CD4-positive, CD25-positive, alpha-beta regulatory T cell (primary cell): Measurements from ENCODE around the gene NFKBIA. TPM values are rescaled to one million over a fixed set of nuclear protein-coding genes. Genes with fewer than 3 reads are reported as not detected.
"Not testable (repeated sequence)": the region's sequence is repeated elsewhere in the genome, so short reads cannot be mapped to it uniquely, and the experiment has no call there.

Source experiments
- ATAC-seq, 2 donors: fragments of 150-1000 bp; cut with Tn5 transposase; one replicate each; pipeline ENCODE4 v1.10.0; 2021; ENCODE audit warnings: low read depth in 2 of 2, moderate number of reproducible peaks in 2 of 2, moderate library complexity in 1 of 2
- DNase-seq, 3 donors: peaks; one replicate each; pipeline versions ENCODE4 v3.0.0 to v3.0.0-alpha.2; 2012 to 2022; ENCODE audit warnings: mixed read lengths in 1 of 3
- H3K27ac ChIP-seq: one replicate; pipeline ENCODE4 v1.7.0; 2013; ENCODE audit warnings: mild to moderate bottlenecking, low read length; ENCODE audit not compliant: insufficient read depth, poor library complexity, severe bottlenecking
- H3K27me3 ChIP-seq: one replicate; pipeline ENCODE4 v1.7.0; 2013; ENCODE audit warnings: low read length; ENCODE audit not compliant: control insufficient read depth, insufficient read depth
- H3K36me3 ChIP-seq: one replicate; pipeline ENCODE4 v1.7.0; 2013; ENCODE audit warnings: mild to moderate bottlenecking, low read length, moderate library complexity; ENCODE audit not compliant: control insufficient read depth, insufficient read depth
- H3K4me1 ChIP-seq: 2 replicates; pipeline ENCODE4 v1.7.0; 2013; ENCODE audit warnings: mild to moderate bottlenecking, low read length; ENCODE audit not compliant: insufficient read depth, control insufficient read depth, poor library complexity, severe bottlenecking
- H3K4me3 ChIP-seq: one replicate; pipeline ENCODE4 v1.7.0; 2013; ENCODE audit warnings: low read depth, mild to moderate bottlenecking, low read length, moderate library complexity
- H3K9me3 ChIP-seq, 2 experiments: 1 replicate in 1 of 2; 2 replicates in 1 of 2; pipeline ENCODE4 v1.7.0; 2013; ENCODE audit warnings: low read length in 2 of 2, mild to moderate bottlenecking in 1 of 2, moderate library complexity in 1 of 2; ENCODE audit not compliant: control insufficient read depth in 2 of 2
- H3K27ac Mint-ChIP-seq, 3 donors: one replicate each; pipeline ENCODE4 v1.8.0; 2020 to 2022; ENCODE audit warnings: mild to moderate bottlenecking in 3 of 3, mixed read lengths in 3 of 3, moderate library complexity in 2 of 3
- H3K27me3 Mint-ChIP-seq: one replicate; pipeline ENCODE4 v1.8.0; 2022; ENCODE audit warnings: mild to moderate bottlenecking, mixed read lengths
- H3K36me3 Mint-ChIP-seq: one replicate; pipeline ENCODE4 v1.8.0; 2020; ENCODE audit warnings: mixed read lengths
- H3K4me1 Mint-ChIP-seq, 4 donors: one replicate each; pipeline ENCODE4 v1.8.0; 2020 to 2022; ENCODE audit warnings: mixed read lengths in 4 of 4, mild to moderate bottlenecking in 1 of 4
- H3K4me3 Mint-ChIP-seq, 4 donors: one replicate each; pipeline ENCODE4 v1.8.0; 2020 to 2022; ENCODE audit warnings: mild to moderate bottlenecking in 4 of 4, mixed read lengths in 4 of 4, moderate library complexity in 3 of 4
- H3K9me3 Mint-ChIP-seq, 7 donors: one replicate each; pipeline ENCODE4 v1.8.0; 2020 to 2022; ENCODE audit warnings: mixed read lengths in 7 of 7, mild to moderate bottlenecking in 3 of 7, moderate library complexity in 2 of 7
- polyA plus RNA-seq, 4 donors: library from polyadenylated mRNA; unstranded; fragments of 300-500 nt; fragmentation: Illumina TruSeq; gene quantifications; one replicate each; pipeline ENCODE4 v1.2.3, GENCODE V29; 2021
- total RNA-seq: library from RNA; stranded (reverse); gene quantifications from one replicate; pipeline ENCODE4 v1.2.3, GENCODE V29; 2022

The NFKBIA gene
- total and polyA plus RNA-seq, 5 donors from 2014 or later: 210 to 1,380 (median 259) TPM

DNA sequence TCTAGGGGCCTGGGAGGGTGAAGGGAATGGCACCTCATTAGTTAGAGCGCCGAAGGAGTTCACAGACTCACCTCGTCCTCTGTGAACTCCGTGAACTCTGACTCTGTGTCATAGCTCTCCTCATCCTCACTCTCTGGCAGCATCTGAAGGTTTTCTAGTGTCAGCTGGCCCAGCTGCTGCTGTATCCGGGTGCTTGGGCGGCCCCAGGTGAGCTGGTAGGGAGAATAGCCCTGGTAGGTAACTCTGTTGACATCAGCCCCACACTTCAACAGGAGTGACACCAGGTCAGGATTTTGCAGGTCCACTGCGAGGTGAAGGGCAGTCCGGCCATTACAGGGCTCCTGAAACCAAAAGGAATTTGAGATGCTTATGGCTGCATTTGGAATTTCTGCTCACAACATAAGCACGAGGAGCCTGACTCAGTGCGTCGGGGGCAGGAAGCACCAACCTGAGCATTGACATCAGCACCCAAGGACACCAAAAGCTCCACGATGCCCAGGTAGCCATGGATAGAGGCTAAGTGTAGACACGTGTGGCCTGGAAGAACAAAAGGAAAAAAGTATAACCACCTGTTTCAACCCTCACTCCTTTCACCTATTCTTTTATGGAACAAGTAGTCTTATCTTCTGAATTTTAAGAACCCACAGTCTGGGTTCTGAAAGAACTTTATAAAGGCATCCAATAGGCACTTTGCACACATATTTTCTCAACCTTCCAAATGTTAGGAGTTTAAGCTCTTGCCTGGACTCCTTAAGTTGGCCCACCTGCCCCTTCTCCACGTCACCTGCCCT, 2.0 kb downstream of the NFKBIA start:
- Histone ChIP-seq H3K4me1 (peaks cover 59% of the 10 kb centered on the region), H3K4me3 (peak overlapping the region; percentile 95), H3K27ac (peak overlapping the region; percentile 100), H3K9me3 (no peaks in the 10 kb centered on the region), H3K27me3 (no peaks in the 10 kb centered on the region), H3K36me3 (peaks cover 38% of the 10 kb centered on the region)
- H3K27me3 Mint-ChIP-seq: peaks cover 10% of the 10 kb centered on the region
- H3K36me3 Mint-ChIP-seq: peaks cover 36% of the 10 kb centered on the region
- peaks cover 22 to 78% (median 58%) of the 10 kb centered on the region in 4 donors for H3K4me1 Mint-ChIP-seq
- peaks cover 0 to 3% (median 0%) of the 10 kb centered on the region in 7 donors for H3K9me3 Mint-ChIP-seq
- H3K4me3 Mint-ChIP-seq: peak overlapping the region; percentile 93 to 98 (median 96)
- DNase-seq (peak in 2 of 3 donors; percentile 71 to 77), ATAC-seq (peak; percentile 24 to 30)
- H3K27ac Mint-ChIP-seq: peak overlapping the region; percentile 96 to 98 (median 98)

- peak overlapping the region; percentile 93 to 98 (median 96) for H3K4me3 Mint-ChIP-seq
- H3K27ac Mint-ChIP-seq: peak overlapping the region; percentile 96 to 98 (median 98)
- peaks cover 36% of the 10 kb centered on the region for H3K36me3 Mint-ChIP-seq
- H3K9me3 Mint-ChIP-seq: peaks cover 0 to 3% (median 0%) of the 10 kb centered on the region in 7 donors
- H3K4me1 ChIP-seq: peaks cover 54% of the 10 kb centered on the region
- DNase-seq (peak in 1 of 3 donors; percentile 15), ATAC-seq (no peak)
- H3K27me3 ChIP-seq: no peaks in the 10 kb centered on the region
- H3K9me3 ChIP-seq: no peaks in the 10 kb centered on the region
- peak overlapping the region; percentile 100 for H3K27ac ChIP-seq
- peaks cover 38% of the 10 kb centered on the region for H3K36me3 ChIP-seq
- peaks cover 10% of the 10 kb centered on the region for H3K27me3 Mint-ChIP-seq
- H3K4me3 ChIP-seq: peak overlapping the region; percentile 95
- H3K4me1 Mint-ChIP-seq: peaks cover 22 to 75% (median 57%) of the 10 kb centered on the region in 4 donors
These were observed 2.9 kb downstream of the NFKBIA start for GRCh38 chr14:35401422-35402265.

DNA sequence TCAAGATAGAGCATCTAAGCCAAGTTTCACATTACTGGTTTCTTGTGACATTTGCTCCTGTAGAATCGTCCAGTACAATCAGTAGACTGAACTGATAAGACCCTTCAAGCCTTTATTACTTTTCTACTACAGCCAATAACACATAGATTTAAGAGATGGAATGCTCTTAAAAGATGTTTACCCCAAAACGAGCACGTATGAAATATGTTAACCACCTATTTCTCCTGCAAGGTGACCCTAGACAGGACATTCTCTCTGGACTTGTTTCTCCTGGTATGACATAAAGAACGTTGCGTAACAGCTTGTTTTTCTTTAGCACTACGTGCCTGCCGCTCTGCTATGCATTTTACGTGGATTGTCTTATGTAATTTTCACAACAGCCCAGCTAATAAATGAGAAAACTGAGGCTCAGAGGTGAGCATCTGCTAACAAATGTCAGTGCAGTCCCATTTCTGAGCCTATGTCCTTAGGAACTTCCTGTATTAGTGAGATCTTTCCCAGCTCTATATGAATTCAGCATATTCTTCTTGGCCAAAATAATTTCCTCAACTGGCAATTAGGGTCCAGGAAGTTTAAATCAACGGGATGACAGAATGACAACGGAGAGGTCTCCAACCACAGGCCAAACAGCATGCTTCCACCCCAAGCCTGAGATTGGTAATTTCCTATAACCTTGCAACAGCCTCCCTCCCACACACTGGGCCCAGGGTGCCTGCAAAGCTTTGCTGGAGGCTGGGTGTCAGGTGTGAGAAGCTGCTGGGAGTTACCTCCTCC, 3.7 kb downstream of the NFKBIA start:
- Histone ChIP-seq H3K36me3 (peaks cover 38% of the 10 kb centered on the region), H3K4me3 (peak overlapping the region; percentile 95), H3K9me3 (no peaks in the 10 kb centered on the region), H3K4me1 (peaks cover 46% of the 10 kb centered on the region), H3K27me3 (no peaks in the 10 kb centered on the region), H3K27ac (peak overlapping the region; percentile 100)
- Mint-ChIP-seq H3K36me3 (peaks cover 36% of the 10 kb centered on the region), H3K9me3 (peaks cover 0 to 3% (median 0%) of the 10 kb centered on the region in 7 donors), H3K27me3 (peaks cover 10% of the 10 kb centered on the region), H3K4me1 (peaks cover 22 to 69% (median 49%) of the 10 kb centered on the region in 4 donors), H3K27ac (peak overlapping the region; percentile 93 to 98 (median 98)), H3K4me3 (peak overlapping the region; percentile 93 to 98 (median 96))
- ATAC-seq (no peak), DNase-seq (peak in 2 of 3 donors; percentile 23 to 30)

GRCh38 chr14:35399083-35399937, 5.2 kb downstream of the NFKBIA start:
- Histone ChIP-seq H3K9me3 (no peaks in the 10 kb centered on the region), H3K27ac (no peak overlapping the region), H3K4me3 (no peak overlapping the region), H3K27me3 (no peaks in the 10 kb centered on the region), H3K36me3 (peaks cover 38% of the 10 kb centered on the region), H3K4me1 (peaks cover 36% of the 10 kb centered on the region)
- Mint-ChIP-seq H3K4me3 (peak overlapping the region in 2 of 4 donors; percentile 33 to 81), H3K9me3 (peaks cover 0 to 3% (median 0%) of the 10 kb centered on the region in 7 donors), H3K4me1 (peaks cover 17 to 58% (median 41%) of the 10 kb centered on the region in 4 donors), H3K36me3 (peaks cover 36% of the 10 kb centered on the region), H3K27ac (peak overlapping the region; percentile 60 to 84 (median 76)), H3K27me3 (peaks cover 1% of the 10 kb centered on the region)
- DNase-seq: peak in 1 of 3 donors; percentile 14
- no peak for ATAC-seq

DNA sequence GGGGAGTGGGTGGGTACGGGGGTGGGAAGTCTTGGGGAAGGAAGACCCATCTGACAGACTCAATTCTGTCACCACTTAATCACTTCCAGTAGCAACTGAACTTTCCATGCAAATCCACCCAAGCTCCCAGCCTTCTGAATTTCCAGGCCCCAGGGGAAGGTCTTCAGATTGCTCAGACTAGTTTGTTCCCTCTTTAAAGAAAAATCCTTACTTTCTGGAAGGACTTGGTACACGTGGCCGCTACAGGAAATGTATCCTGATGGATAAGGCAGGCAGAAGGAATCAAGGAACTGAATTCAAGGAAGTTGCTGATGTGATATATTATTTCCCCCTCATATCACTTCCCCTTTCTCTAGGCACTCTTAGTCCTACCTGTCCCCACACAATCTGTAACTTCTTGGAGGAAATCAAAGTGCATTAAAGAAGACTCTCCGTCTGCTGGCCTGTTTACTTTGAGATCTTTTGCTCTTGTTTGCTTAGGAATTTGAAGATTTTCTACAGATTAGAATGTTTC, 6.4 kb downstream of the NFKBIA start:
- DNase-seq (no peak), ATAC-seq (no peak)
- Mint-ChIP-seq H3K9me3 (peaks cover 0 to 3% (median 0%) of the 10 kb centered on the region in 7 donors), H3K4me1 (peaks cover 17 to 52% (median 38%) of the 10 kb centered on the region in 4 donors), H3K27ac (peak overlapping the region; percentile 43 to 84 (median 67)), H3K27me3 (no peaks in the 10 kb centered on the region), H3K36me3 (peaks cover 30% of the 10 kb centered on the region), H3K4me3 (peak overlapping the region in 2 of 4 donors; percentile 15 to 88)
- Histone ChIP-seq H3K27me3 (no peaks in the 10 kb centered on the region), H3K27ac (no peak overlapping the region), H3K9me3 (no peaks in the 10 kb centered on the region), H3K4me1 (peaks cover 31% of the 10 kb centered on the region), H3K36me3 (peaks cover 33% of the 10 kb centered on the region), H3K4me3 (no peak overlapping the region)

- H3K27ac ChIP-seq, H3K27me3 Mint-ChIP-seq, H3K9me3 Mint-ChIP-seq, H3K27me3 ChIP-seq, ATAC-seq, H3K4me3 ChIP-seq, DNase-seq, H3K4me3 Mint-ChIP-seq, H3K9me3 ChIP-seq: not testable (repeated sequence)
- Mint-ChIP-seq H3K27ac (peak overlapping the region in 1 of 3 donors; percentile 29), H3K36me3 (peaks cover 15% of the 10 kb centered on the region), H3K4me1 (peaks cover 9 to 37% (median 25%) of the 10 kb centered on the region in 4 donors)
- Histone ChIP-seq H3K4me1 (peaks cover 16% of the 10 kb centered on the region), H3K36me3 (peaks cover 18% of the 10 kb centered on the region)
These were observed 7.9 kb downstream of the NFKBIA start for GRCh38 chr14:35396610-35397009.
